ENCODE data around the gene ARL5A. TPM values are rescaled to one million over a fixed set of nuclear protein-coding genes. Genes with fewer than 3 reads are reported as not detected.

Gene ARL5A
- total and polyA plus RNA-seq, 9 of the 15 experiments (the other 6 are each of a cell fraction or from before 2014, with no cell fraction given) = 16.3 to 117 (median 88.4) TPM

GRCh38 chr2:151805961-151806360 is 22.3 kb downstream of the ARL5A start:
- H4K20me1 ChIP-seq (replicated peaks; ENCODE audit: control insufficient read depth, insufficient read depth, low read length) = no peaks in the 10 kb centered on the region
- H3K27ac ChIP-seq (ENCODE audit: extremely low read depth, low read depth, low read length) = no peak overlapping the region
- H3K4me3 ChIP-seq = no peak overlapping the region
- ChIA-PET CTCF (ENCODE audit: low intra/inter-chr PET ratio) (no interaction called here), POLR2A (interaction anchor here (1.6 to 2.6 kb wide), 2 partner anchors 9 to 11 kb away, joined by 3 to 10 read pairs; no protein-coding TSS in a partner anchor)
- FAIRE-seq (no peak), ATAC-seq (no peak; the same call in 2 of the 3 replicates), DNase-seq (ENCODE audit: extremely low read depth in 1 of 4, low spot score in 3 of 4) (no peak)
- H3K4me1 ChIP-seq (replicated peaks in 1 of 2; ENCODE audit: control insufficient read depth in 2 of 2, insufficient read depth in 2 of 2, low read length in 2 of 2) = peaks cover 3% of the 10 kb centered on the region in 2 experiments; a peak in 3 of 5 replicates
- peaks cover 3% of the 10 kb centered on the region; the same call in 1 of the 3 replicates for H3K79me2 ChIP-seq (ENCODE audit: control insufficient read depth, insufficient read depth, low read length)
- no peaks in the 10 kb centered on the region for H3K27me3 ChIP-seq (ENCODE audit: control insufficient read depth in 2 of 2, insufficient read depth in 2 of 2, low read length in 2 of 2)
- H3K9me3 ChIP-seq (replicated peaks; ENCODE audit: control insufficient read depth, insufficient read depth, low read depth, low read length) = no peaks in the 10 kb centered on the region
- in situ Hi-C loops (cut with MboI) (no loop called here), intact Hi-C loops (cut with micrococcal nuclease) (no loop called here)
- BruUV-seq (replicated peaks) = no TSS peak
- H3K4me2 ChIP-seq (ENCODE audit: insufficient read depth, low read length) = no peak overlapping the region
- no peaks in the 10 kb centered on the region for H3K9me1 ChIP-seq (ENCODE audit: control insufficient read depth, insufficient read depth, low read length)
- H3K36me3 ChIP-seq (ENCODE audit: control insufficient read depth, insufficient read depth, low read length) = peaks cover 79% of the 10 kb centered on the region
- no peak overlapping the region for H2AFZ ChIP-seq (ENCODE audit: low read depth, low read length)
- no peak overlapping the region for H3K9ac ChIP-seq (ENCODE audit: insufficient read depth in 1 of 2, low read depth in 2 of 2, low read length in 2 of 2)
- TF ChIP-seq MTF1 (CRISPR knock-in tag; IDR thresholded peaks at IDR 0.05; ENCODE audit: borderline replicate concordance) (no peak), KLF1 (tag; IDR thresholded peaks at IDR 0.05) (no peak), MYC (IDR thresholded peaks at IDR 0.05; ENCODE audit: low read depth, low read length) (no peak), MYC (CRISPR knock-in tag; IDR thresholded peaks at IDR 0.05; ENCODE audit: borderline replicate concordance, low read depth) (no peak), ATF1 (CRISPR knock-in tag; IDR thresholded peaks at IDR 0.05) (no peak), ATF1 (tag; IDR thresholded peaks at IDR 0.05) (no peak), HOXB6 (CRISPR knock-in tag; IDR thresholded peaks at IDR 0.05; ENCODE audit: borderline replicate concordance) (0 out of 2 replicates have a peak, but pooled peaks have one; percentile 41), NFXL1 (CRISPR knock-in tag; IDR thresholded peaks at IDR 0.05) (no peak), ESRRA (IDR thresholded peaks at IDR 0.05; ENCODE audit: borderline replicate concordance, low read depth) (no peak), GTF2A2 (tag; IDR thresholded peaks at IDR 0.05) (no peak), SNAPC5 (CRISPR knock-in tag; IDR thresholded peaks at IDR 0.05) (no peak), U2AF2 (optimal IDR thresholded peaks at IDR 0.05; ENCODE audit: low read depth, low read length) (no peak), SRSF1 (IDR thresholded peaks at IDR 0.05; ENCODE audit: low read depth, low read length) (no peak), ATF2 (CRISPR knock-in tag; IDR thresholded peaks at IDR 0.05) (no peak), OTX1 (CRISPR knock-in tag; IDR thresholded peaks at IDR 0.05) (no peak), RHOXF2B (CRISPR knock-in tag; conservative IDR thresholded peaks at IDR 0.05) (0 out of 2 replicates have a peak, but pooled peaks have one; percentile 24), SIX5 (IDR thresholded peaks at IDR 0.05; ENCODE audit: borderline replicate concordance in 1 of 2, insufficient read depth in 1 of 2, low read depth in 1 of 2, low read length in 2 of 2) (no peak), MCM3 (IDR thresholded peaks at IDR 0.05) (no peak), CREM (IDR thresholded peaks at IDR 0.05; ENCODE audit: low read depth) (no peak), DMBX1 (CRISPR knock-in tag; IDR thresholded peaks at IDR 0.05; ENCODE audit: borderline replicate concordance) (no peak), SLC30A9 (CRISPR knock-in tag; IDR thresholded peaks at IDR 0.05) (no peak), FOXO4 (CRISPR knock-in tag; IDR thresholded peaks at IDR 0.05) (no peak), PRPF4 (IDR thresholded peaks at IDR 0.05; ENCODE audit: insufficient read depth, low read depth, low read length, poor library complexity, severe bottlenecking) (no peak), CXXC5 (CRISPR knock-in tag; IDR thresholded peaks at IDR 0.05) (peak; percentile 9; the same call in 1 of the 2 replicates)

Measured in K562 (cell line).